Measurements from ENCODE around the gene TMEM123. TPM values are rescaled to one million over a fixed set of nuclear protein-coding genes. Genes with fewer than 3 reads are reported as not detected.

TMEM123 gene
- total RNA-seq, 1 experiment from 2014 or later: 116 TPM

GRCh38 chr11:102500829-102501228, 48.3 kb upstream of the TMEM123 start (continued):
- TF ChIP-seq ATF2 (CRISPR knock-in tag; IDR thresholded peaks at IDR 0.05; ENCODE audit: borderline replicate concordance, low read depth) (no peak), ZNF671 (CRISPR knock-in tag; IDR thresholded peaks at IDR 0.05) (no peak), SMAD4 (CRISPR knock-in tag; IDR thresholded peaks at IDR 0.05) (no peak), TP53 (CRISPR knock-in tag; IDR thresholded peaks at IDR 0.05) (no peak), ATF3 (CRISPR knock-in tag; conservative IDR thresholded peaks at IDR 0.05) (no peak), IRF2 (CRISPR knock-in tag; IDR thresholded peaks at IDR 0.05; ENCODE audit: borderline replicate concordance, low read depth) (no peak)
- TF ChIP-seq, protein P1, sequence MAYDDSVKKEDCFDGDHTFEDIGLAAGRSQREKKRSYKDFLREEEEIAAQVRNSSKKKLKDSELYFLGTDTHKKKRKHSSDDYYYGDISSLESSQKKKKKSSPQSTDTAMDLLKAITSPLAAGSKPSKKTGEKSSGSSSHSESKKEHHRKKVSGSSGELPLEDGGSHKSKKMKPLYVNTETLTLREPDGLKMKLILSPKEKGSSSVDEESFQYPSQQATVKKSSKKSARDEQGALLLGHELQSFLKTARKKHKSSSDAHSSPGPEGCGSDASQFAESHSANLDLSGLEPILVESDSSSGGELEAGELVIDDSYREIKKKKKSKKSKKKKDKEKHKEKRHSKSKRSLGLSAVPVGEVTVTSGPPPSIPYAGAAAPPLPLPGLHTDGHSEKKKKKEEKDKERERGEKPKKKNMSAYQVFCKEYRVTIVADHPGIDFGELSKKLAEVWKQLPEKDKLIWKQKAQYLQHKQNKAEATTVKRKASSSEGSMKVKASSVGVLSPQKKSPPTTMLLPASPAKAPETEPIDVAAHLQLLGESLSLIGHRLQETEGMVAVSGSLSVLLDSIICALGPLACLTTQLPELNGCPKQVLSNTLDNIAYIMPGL (CRISPR knock-in tag; IDR thresholded peaks at IDR 0.05): no peak

DNA sequence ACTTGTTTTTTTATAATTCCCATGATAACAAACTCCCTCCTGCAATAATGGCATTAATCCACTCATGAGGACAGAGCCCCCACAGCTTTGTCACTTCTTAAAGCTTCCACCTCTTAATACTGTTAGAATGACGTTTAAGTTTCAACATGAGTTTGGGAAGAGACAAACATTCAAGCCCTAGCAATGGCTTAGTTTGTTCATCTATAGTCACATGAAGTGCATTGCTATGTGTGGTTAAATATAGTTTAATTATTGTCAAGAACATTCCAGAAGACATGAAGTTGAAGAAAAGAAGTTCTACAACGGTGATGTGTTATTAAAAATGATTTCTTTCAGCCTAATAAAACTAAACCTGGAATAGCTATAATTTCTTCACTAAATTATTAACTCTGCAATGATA, 47.4 kb upstream of the TMEM123 start:
- Mint-ChIP-seq H3K27me3 (ENCODE audit: low read depth) (no peaks in the 10 kb centered on the region), H3K4me3 (no peak overlapping the region), H3K4me1 (peaks cover 6% of the 10 kb centered on the region), H3K36me3 (no peaks in the 10 kb centered on the region), H3K9me3 (no peaks in the 10 kb centered on the region), H3K27ac (no peak overlapping the region)
- TF ChIP-seq NFATC4 (CRISPR knock-in tag; IDR thresholded peaks at IDR 0.05) (no peak), CREM (CRISPR knock-in tag; IDR thresholded peaks at IDR 0.05) (no peak)
- ATAC-seq (no peak), DNase-seq (ENCODE audit: low spot score) (no peak)
- CTCF ChIA-PET: interaction anchor here (1.0 to 2.0 kb wide), 5 partner anchors 109 to 492 kb away, joined by 3 to 7 read pairs (median 5); no protein-coding TSS in a partner anchor
- POLR2A ChIA-PET: no interaction called here

- no peaks in the 10 kb centered on the region for H3K27me3 Mint-ChIP-seq (ENCODE audit: low read depth)
- H3K27ac Mint-ChIP-seq: no peak overlapping the region
- ATAC-seq: no peak
- peaks cover 6% of the 10 kb centered on the region for H3K4me1 Mint-ChIP-seq
- no peaks in the 10 kb centered on the region for H3K9me3 Mint-ChIP-seq
- ChIA-PET POLR2A (interaction anchor here (0.7 kb wide), 1 partner anchor 256 kb away, joined by 6 read pairs; no protein-coding TSS in a partner anchor), CTCF (interaction anchor here (0.6 to 2.0 kb wide), 6 partner anchors 20 to 491 kb away, joined by 3 to 7 read pairs (median 4); no protein-coding TSS in a partner anchor)
- DNase-seq (ENCODE audit: low spot score): no peak
- H3K36me3 Mint-ChIP-seq: no peaks in the 10 kb centered on the region
- H3K4me3 Mint-ChIP-seq: no peak overlapping the region
- no peak for TF ChIP-seq ZNF423 (CRISPR knock-in tag; IDR thresholded peaks at IDR 0.05)
- no peak for TF ChIP-seq ATF3 (CRISPR knock-in tag; conservative IDR thresholded peaks at IDR 0.05)
- TF ChIP-seq, protein P2, sequence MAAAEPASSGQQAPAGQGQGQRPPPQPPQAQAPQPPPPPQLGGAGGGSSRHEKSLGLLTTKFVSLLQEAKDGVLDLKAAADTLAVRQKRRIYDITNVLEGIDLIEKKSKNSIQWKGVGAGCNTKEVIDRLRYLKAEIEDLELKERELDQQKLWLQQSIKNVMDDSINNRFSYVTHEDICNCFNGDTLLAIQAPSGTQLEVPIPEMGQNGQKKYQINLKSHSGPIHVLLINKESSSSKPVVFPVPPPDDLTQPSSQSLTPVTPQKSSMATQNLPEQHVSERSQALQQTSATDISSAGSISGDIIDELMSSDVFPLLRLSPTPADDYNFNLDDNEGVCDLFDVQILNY (CRISPR knock-in tag; IDR thresholded peaks at IDR 0.05): no peak
- no peak for TF ChIP-seq PRRX2 (CRISPR knock-in tag; IDR thresholded peaks at IDR 0.05)
- no peak for TF ChIP-seq ETV6 (CRISPR knock-in tag; IDR thresholded peaks at IDR 0.05)
- TF ChIP-seq FOXK1 (CRISPR knock-in tag; IDR thresholded peaks at IDR 0.05): no peak
- TF ChIP-seq MAX (CRISPR knock-in tag; IDR thresholded peaks at IDR 0.05): no peak
- no peak for TF ChIP-seq ZNF281 (CRISPR knock-in tag; IDR thresholded peaks at IDR 0.05)
- TF ChIP-seq STAT6 (CRISPR knock-in tag; conservative IDR thresholded peaks at IDR 0.05; ENCODE audit: low read depth): no peak
- no peak for TF ChIP-seq ATF1 (CRISPR knock-in tag; IDR thresholded peaks at IDR 0.05)
- no peak for TF ChIP-seq SP1 (CRISPR knock-in tag; conservative IDR thresholded peaks at IDR 0.05)
- TF ChIP-seq, protein P3, sequence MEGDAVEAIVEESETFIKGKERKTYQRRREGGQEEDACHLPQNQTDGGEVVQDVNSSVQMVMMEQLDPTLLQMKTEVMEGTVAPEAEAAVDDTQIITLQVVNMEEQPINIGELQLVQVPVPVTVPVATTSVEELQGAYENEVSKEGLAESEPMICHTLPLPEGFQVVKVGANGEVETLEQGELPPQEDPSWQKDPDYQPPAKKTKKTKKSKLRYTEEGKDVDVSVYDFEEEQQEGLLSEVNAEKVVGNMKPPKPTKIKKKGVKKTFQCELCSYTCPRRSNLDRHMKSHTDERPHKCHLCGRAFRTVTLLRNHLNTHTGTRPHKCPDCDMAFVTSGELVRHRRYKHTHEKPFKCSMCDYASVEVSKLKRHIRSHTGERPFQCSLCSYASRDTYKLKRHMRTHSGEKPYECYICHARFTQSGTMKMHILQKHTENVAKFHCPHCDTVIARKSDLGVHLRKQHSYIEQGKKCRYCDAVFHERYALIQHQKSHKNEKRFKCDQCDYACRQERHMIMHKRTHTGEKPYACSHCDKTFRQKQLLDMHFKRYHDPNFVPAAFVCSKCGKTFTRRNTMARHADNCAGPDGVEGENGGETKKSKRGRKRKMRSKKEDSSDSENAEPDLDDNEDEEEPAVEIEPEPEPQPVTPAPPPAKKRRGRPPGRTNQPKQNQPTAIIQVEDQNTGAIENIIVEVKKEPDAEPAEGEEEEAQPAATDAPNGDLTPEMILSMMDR (IDR thresholded peaks at IDR 0.05): no peak
- TF ChIP-seq NFATC4 (CRISPR knock-in tag; IDR thresholded peaks at IDR 0.05): no peak
These were observed 46.6 kb upstream of the TMEM123 start for GRCh38 chr11:102499151-102499550.
